ENCODE results near the gene CRYGC.
"Not testable (repeated sequence)": the region's sequence is repeated elsewhere in the genome, so short reads cannot be mapped to it uniquely, and the experiment has no call there.

The CRYGC gene

GRCh38 chr2:208129744-208130711 is at the start of gene CRYGC:
Gene CRYGC, minus strand, starts transcription at chr2:208129828. Its CDS starts 36 bp downstream, at chr2:208129792.
- DNase-seq, result no peak

GRCh38 chr2:208179028-208179609 is 49.5 kb upstream of the CRYGC start:
- no peak for DNase-seq

GRCh38 chr2:208175840-208176153 is 46.2 kb upstream of the CRYGC start:
- no peak for DNase-seq

- peak; percentile 83 to 95 for DNase-seq
Observed at GRCh38 chr2:208175069-208175839, 45.6 kb upstream of the CRYGC start.

GRCh38 chr2:208174144-208174543 is 44.5 kb upstream of the CRYGC start:
- no peak for DNase-seq

- DNase-seq, result peak; percentile 72 to 74
Observed at GRCh38 chr2:208172125-208172524, 42.5 kb upstream of the CRYGC start.

GRCh38 chr2:208164951-208165755 is 35.5 kb upstream of the CRYGC start:
- DNase-seq, result no peak

GRCh38 chr2:208163489-208163888 is 33.9 kb upstream of the CRYGC start, which contains the start of gene CRYGA:
Gene CRYGA, minus strand, starts transcription at chr2:208163589. Its CDS starts 33 bp downstream, at chr2:208163556.
- no peak for DNase-seq

- no peak for DNase-seq
Observed at GRCh38 chr2:208156439-208156838, 26.8 kb upstream of the CRYGC start.

- no peak for DNase-seq
Observed at GRCh38 chr2:208153156-208153555, 23.5 kb upstream of the CRYGC start.

GRCh38 chr2:208150956-208151355 is 21.3 kb upstream of the CRYGC start:
- peak; percentile 42 to 47 for DNase-seq

- no peak for DNase-seq
Observed at GRCh38 chr2:208150094-208150493, 20.5 kb upstream of the CRYGC start.

GRCh38 chr2:208148803-208149202 is 19.2 kb upstream of the CRYGC start:
- no peak for DNase-seq

- no peak for DNase-seq
Observed at GRCh38 chr2:208147759-208148158, 18.1 kb upstream of the CRYGC start.

GRCh38 chr2:208147008-208147407 is 17.4 kb upstream of the CRYGC start:
- no peak for DNase-seq

GRCh38 chr2:208146006-208146405 is 16.4 kb upstream of the CRYGC start, which contains the start of gene CRYGB:
Gene CRYGB, minus strand, starts transcription at chr2:208146158. Its CDS starts 38 bp downstream, at chr2:208146120.
- DNase-seq, result no peak

- DNase-seq, result no peak
Observed at GRCh38 chr2:208142925-208143799, 13.5 kb upstream of the CRYGC start.

GRCh38 chr2:208142240-208142924 is 12.8 kb upstream of the CRYGC start:
- no peak for DNase-seq

- no peak for DNase-seq
Observed at GRCh38 chr2:208139447-208139846, 9.8 kb upstream of the CRYGC start.

- not testable (repeated sequence) for DNase-seq
Observed at GRCh38 chr2:208138334-208138733, 8.7 kb upstream of the CRYGC start.

- DNase-seq, result no peak
Observed at GRCh38 chr2:208136716-208137094, 7.1 kb upstream of the CRYGC start.

Data from inflammatory macrophage treated with lipopolysaccharide for 1 hour (primary cell).